ENCODE results near the gene FAM117A. TPM values are rescaled to one million over a fixed set of nuclear protein-coding genes. Genes with fewer than 3 reads are reported as not detected.

The FAM117A gene
- total RNA-seq, 1 experiment from 2014 or later: 9.7 TPM

GRCh38 chr17:49779739-49780231 lies 15.9 kb upstream of the FAM117A start:
- TF ChIP-seq CTCF (conservative IDR thresholded peaks at IDR 0.05; ENCODE audit: low read depth, low read length): peak; percentile 91
- TF ChIP-seq EZH2phosphoT487 (IDR thresholded peaks at IDR 0.05; ENCODE audit: borderline replicate concordance, low read length): no peak
- no peak for TF ChIP-seq EZH2 (IDR thresholded peaks at IDR 0.05; ENCODE audit: low read length, unreplicated experiment)
- H3K4me2 ChIP-seq (ENCODE audit: low read length): peak overlapping the region; percentile 17
- H3K9ac ChIP-seq (ENCODE audit: low read length): no peak overlapping the region
- BruUV-seq (replicated peaks): no TSS peak
- H3K9me3 ChIP-seq (ENCODE audit: low read length): no peaks in the 10 kb centered on the region
- intact Hi-C loops (cut with micrococcal nuclease): loop anchor here (1.0 kb wide), 2 partner anchors 71 to 211 kb away; no protein-coding TSS in a partner anchor
- no peaks in the 10 kb centered on the region for H3K9me2 ChIP-seq (replicated peaks; ENCODE audit: low read length)
- DNase-seq: peak; percentile 83
- POLR2A ChIA-PET (ENCODE audit: unreplicated experiment): no interaction called here
- CTCF ChIA-PET: no interaction called here
- H3K79me2 ChIP-seq (ENCODE audit: low read length): no peaks in the 10 kb centered on the region
- no peaks in the 10 kb centered on the region for H3F3A ChIP-seq (ENCODE audit: low read length, unreplicated experiment)
- peak; percentile 95 for ATAC-seq
- no peak overlapping the region for H3K4me3 ChIP-seq (ENCODE audit: low read length)
- H4K20me1 ChIP-seq (ENCODE audit: low read length): no peaks in the 10 kb centered on the region
- no peaks in the 10 kb centered on the region for H3K27me3 ChIP-seq (ENCODE audit: low read length)
- peaks cover 13% of the 10 kb centered on the region for H3K4me1 ChIP-seq (ENCODE audit: insufficient read depth, low read length)
- peak overlapping the region; percentile 13 for H3K27ac ChIP-seq (ENCODE audit: low read length)
- peak overlapping the region; percentile 27 for H2AFZ ChIP-seq (ENCODE audit: low read length)
- H3K36me3 ChIP-seq (ENCODE audit: low read depth, low read length): no peaks in the 10 kb centered on the region

- Histone ChIP-seq H4K20me1 (ENCODE audit: low read length) (no peaks in the 10 kb centered on the region), H3K27me3 (ENCODE audit: low read length) (no peaks in the 10 kb centered on the region), H3F3A (ENCODE audit: low read length, unreplicated experiment) (no peaks in the 10 kb centered on the region), H3K4me1 (ENCODE audit: insufficient read depth, low read length) (peaks cover 13% of the 10 kb centered on the region), H2AFZ (ENCODE audit: low read length) (peak overlapping the region; percentile 27), H3K36me3 (ENCODE audit: low read depth, low read length) (no peaks in the 10 kb centered on the region), H3K4me3 (ENCODE audit: low read length) (no peak overlapping the region), H3K9ac (ENCODE audit: low read length) (no peak overlapping the region), H3K79me2 (ENCODE audit: low read length) (no peaks in the 10 kb centered on the region), H3K27ac (ENCODE audit: low read length) (peak overlapping the region; percentile 13), H3K4me2 (ENCODE audit: low read length) (peak overlapping the region; percentile 17), H3K9me3 (ENCODE audit: low read length) (no peaks in the 10 kb centered on the region), H3K9me2 (replicated peaks; ENCODE audit: low read length) (no peaks in the 10 kb centered on the region)
- ATAC-seq: no peak
- BruUV-seq (replicated peaks): no TSS peak
- no peak for DNase-seq
- CTCF ChIA-PET: no interaction called here
- intact Hi-C loops (cut with micrococcal nuclease): loop anchor here (1.0 kb wide), 2 partner anchors 71 to 211 kb away; no protein-coding TSS in a partner anchor
- TF ChIP-seq EZH2phosphoT487 (IDR thresholded peaks at IDR 0.05; ENCODE audit: borderline replicate concordance, low read length): no peak
- no peak for TF ChIP-seq CTCF (conservative IDR thresholded peaks at IDR 0.05; ENCODE audit: low read depth, low read length)
- no peak for TF ChIP-seq EZH2 (IDR thresholded peaks at IDR 0.05; ENCODE audit: low read length, unreplicated experiment)
- POLR2A ChIA-PET (ENCODE audit: unreplicated experiment): no interaction called here
Measured at GRCh38 chr17:49779156-49779738, 15.3 kb upstream of the FAM117A start.

- POLR2A ChIA-PET (ENCODE audit: unreplicated experiment): no interaction called here
- ATAC-seq: no peak
- CTCF ChIA-PET: interaction anchor here (1.0 kb wide), 1 partner anchor 69 kb away, joined by 3 read pairs; no protein-coding TSS in a partner anchor
- BruUV-seq (replicated peaks): no TSS peak
- TF ChIP-seq CTCF (conservative IDR thresholded peaks at IDR 0.05; ENCODE audit: low read depth, low read length): no peak
- TF ChIP-seq EZH2phosphoT487 (IDR thresholded peaks at IDR 0.05; ENCODE audit: borderline replicate concordance, low read length): no peak
- no peak for TF ChIP-seq EZH2 (IDR thresholded peaks at IDR 0.05; ENCODE audit: low read length, unreplicated experiment)
- Histone ChIP-seq H3K4me3 (ENCODE audit: low read length) (no peak overlapping the region), H3F3A (ENCODE audit: low read length, unreplicated experiment) (no peaks in the 10 kb centered on the region), H4K20me1 (ENCODE audit: low read length) (no peaks in the 10 kb centered on the region), H3K9me2 (replicated peaks; ENCODE audit: low read length) (no peaks in the 10 kb centered on the region), H3K4me1 (ENCODE audit: insufficient read depth, low read length) (peaks cover 13% of the 10 kb centered on the region), H2AFZ (ENCODE audit: low read length) (no peak overlapping the region), H3K27ac (ENCODE audit: low read length) (no peak overlapping the region), H3K9ac (ENCODE audit: low read length) (no peak overlapping the region), H3K4me2 (ENCODE audit: low read length) (no peak overlapping the region), H3K27me3 (ENCODE audit: low read length) (no peaks in the 10 kb centered on the region), H3K79me2 (ENCODE audit: low read length) (no peaks in the 10 kb centered on the region), H3K36me3 (ENCODE audit: low read depth, low read length) (no peaks in the 10 kb centered on the region), H3K9me3 (ENCODE audit: low read length) (no peaks in the 10 kb centered on the region)
- DNase-seq: no peak
- intact Hi-C loops (cut with micrococcal nuclease): no loop called here
Measured at GRCh38 chr17:49777563-49777962, 13.6 kb upstream of the FAM117A start.

All from PC-3 (cell line).